Measurements from ENCODE around the gene TMTC2.

- TF ChIP-seq EP300 (IDR thresholded peaks at IDR 0.05; ENCODE audit: borderline replicate concordance) (no peak), YY1 (IDR thresholded peaks at IDR 0.05; ENCODE audit: low read depth) (no peak), TCF12 (IDR thresholded peaks at IDR 0.05; ENCODE audit: low read depth) (no peak), CEBPB (IDR thresholded peaks at IDR 0.05) (no peak), RAD21 (IDR thresholded peaks at IDR 0.05; ENCODE audit: low read depth) (no peak), MAX (IDR thresholded peaks at IDR 0.05) (no peak), REST (IDR thresholded peaks at IDR 0.05; ENCODE audit: low read depth) (no peak), CREB1 (IDR thresholded peaks at IDR 0.05; ENCODE audit: low read depth) (no peak), EGR1 (IDR thresholded peaks at IDR 0.05) (no peak), ZBTB7A (IDR thresholded peaks at IDR 0.05; ENCODE audit: low read depth) (no peak), TEAD4 (IDR thresholded peaks at IDR 0.05) (no peak), USF1 (IDR thresholded peaks at IDR 0.05) (no peak), TAF1 (IDR thresholded peaks at IDR 0.05; ENCODE audit: low read depth) (no peak)
These were observed 119.2 kb downstream of the TMTC2 start for GRCh38 chr12:82805812-82806497.
